Measurements from ENCODE around the gene GLIS1. TPM values are rescaled to one million over a fixed set of nuclear protein-coding genes. Genes with fewer than 3 reads are reported as not detected.

Gene GLIS1
- total and polyA plus RNA-seq, 3 experiments from 2014 or later: 0.18 TPM; not detected in 2

DNA sequence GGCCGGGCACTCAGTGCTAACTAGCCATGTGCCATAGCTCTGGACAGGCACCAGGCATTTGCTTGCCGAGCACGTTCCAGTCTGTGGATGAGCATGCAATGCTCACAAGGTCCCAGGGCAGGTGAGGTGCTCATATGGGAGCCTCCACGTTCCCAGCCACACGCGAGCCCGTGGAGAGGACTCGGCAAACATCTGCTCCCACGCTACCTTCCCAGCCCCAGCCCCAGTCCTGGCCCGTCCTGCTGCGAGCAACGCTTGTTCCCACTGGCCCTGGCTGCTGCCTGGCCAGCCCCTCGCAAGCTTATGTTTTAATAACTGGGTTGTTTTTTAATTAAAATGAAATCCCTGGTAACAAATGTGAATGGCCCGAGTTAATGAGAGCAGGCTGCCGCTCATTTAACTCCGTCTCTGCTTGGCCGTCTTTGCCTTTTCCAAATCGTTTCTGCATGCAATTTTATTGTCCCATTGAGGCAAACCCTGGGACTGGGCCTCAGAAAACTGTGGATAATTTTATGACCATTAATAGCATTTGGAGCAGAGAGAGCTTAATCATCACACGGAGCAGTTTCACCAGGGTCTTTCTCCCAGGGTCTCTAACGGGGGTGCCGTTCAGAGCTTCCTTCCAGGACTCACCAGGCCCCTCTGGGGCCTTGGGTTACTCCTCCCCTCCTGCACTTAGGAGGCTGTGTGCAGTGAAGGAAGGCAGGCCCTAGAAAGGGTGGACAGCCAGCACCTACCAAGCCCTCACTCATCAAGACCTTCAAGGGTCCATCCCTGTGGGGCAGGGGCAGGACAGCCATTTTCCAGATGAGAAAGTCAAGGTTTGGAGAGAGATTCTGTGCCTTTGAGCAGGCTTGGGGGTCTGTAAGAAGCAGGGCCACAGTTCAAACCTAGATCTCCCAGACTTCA is 136.8 kb downstream of the GLIS1 start:
- Histone ChIP-seq H3K4me3 (ENCODE audit: low read length) (no peak overlapping the region), H3K27ac (ENCODE audit: low read depth, low read length) (no peak overlapping the region), H3K36me3 (ENCODE audit: insufficient read depth, low read length) (no peaks in the 10 kb centered on the region), H3K27me3 (ENCODE audit: insufficient read depth, low read length, poor library complexity, severe bottlenecking) (no peaks in the 10 kb centered on the region), H3K9me3 (ENCODE audit: low read length) (no peaks in the 10 kb centered on the region), H3K4me1 (ENCODE audit: insufficient read depth, low read length) (peaks cover 33% of the 10 kb centered on the region)
- H3K4me1 Mint-ChIP-seq: peaks cover 20 to 40% (median 21%) of the 10 kb centered on the region in 3 donors
- no peaks in the 10 kb centered on the region for H3K9me3 Mint-ChIP-seq
- no peaks in the 10 kb centered on the region for H3K36me3 Mint-ChIP-seq
- no peaks in the 10 kb centered on the region for H3K27me3 Mint-ChIP-seq
- H3K4me3 Mint-ChIP-seq: no peak overlapping the region
- POLR2A ChIA-PET: no interaction called here
- DNase-seq: no peak
- CTCF ChIA-PET: interaction anchor here (1.3 kb wide), 1 partner anchor 17 kb away, joined by 4 read pairs; no protein-coding TSS in a partner anchor
- H3K27ac Mint-ChIP-seq: no peak overlapping the region

DNA sequence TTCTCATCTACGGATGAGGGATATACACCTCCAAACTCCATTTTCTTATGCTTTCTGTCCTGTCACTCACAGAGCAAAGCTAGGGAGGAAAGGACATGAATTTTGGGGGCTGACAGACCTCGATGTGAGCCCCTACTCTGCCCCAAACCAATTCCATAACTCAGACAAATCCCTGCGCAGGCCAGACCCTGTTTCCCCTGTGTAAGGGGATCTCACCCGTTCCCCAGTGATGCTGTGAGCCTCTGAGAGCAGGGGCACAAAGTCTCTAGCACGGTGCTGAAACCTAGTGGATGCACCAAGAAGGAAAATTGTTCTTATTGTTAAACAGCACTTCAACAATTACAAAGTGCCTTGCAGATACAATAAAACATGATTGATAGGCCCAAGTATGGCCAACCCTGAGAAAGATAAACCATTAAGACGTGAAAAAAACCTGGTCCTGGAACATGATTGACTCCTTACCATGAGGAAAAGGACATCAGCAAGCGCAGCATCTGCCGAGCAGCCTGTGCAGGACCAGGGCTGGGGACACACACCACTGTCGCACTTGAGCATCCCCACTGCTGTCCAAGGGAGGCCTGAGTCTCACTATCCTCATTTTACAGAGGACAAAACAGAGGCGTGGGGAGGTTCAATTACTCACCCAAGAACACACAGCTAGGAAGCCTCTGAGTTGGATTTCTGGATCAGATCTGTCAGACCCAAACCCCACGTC is 137.8 kb downstream of the GLIS1 start:
- H3K36me3 Mint-ChIP-seq: no peaks in the 10 kb centered on the region

DNA sequence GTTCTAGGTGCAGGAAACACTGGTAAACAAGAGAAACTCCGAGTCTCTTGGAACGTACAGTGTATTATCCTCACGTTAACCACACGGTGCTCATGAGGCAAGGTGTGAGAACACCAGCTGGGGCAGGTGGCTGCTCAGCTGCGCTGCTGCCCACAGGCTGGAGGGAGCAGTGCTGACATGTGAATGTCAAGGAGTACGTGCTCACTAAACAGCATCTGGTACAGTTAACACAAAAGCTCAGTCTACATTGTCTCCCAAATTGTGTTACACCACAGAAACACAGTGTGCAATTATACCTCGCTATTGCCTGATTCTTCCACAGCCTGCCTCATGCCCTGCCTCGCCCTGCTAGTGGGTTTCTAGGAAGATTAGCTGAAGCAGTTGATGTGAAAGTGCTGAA is 138.4 kb downstream of the GLIS1 start:
- Histone ChIP-seq H3K27ac (ENCODE audit: low read depth, low read length) (no peak overlapping the region), H3K36me3 (ENCODE audit: insufficient read depth, low read length) (no peaks in the 10 kb centered on the region), H3K27me3 (ENCODE audit: insufficient read depth, low read length, poor library complexity, severe bottlenecking) (no peaks in the 10 kb centered on the region), H3K4me3 (ENCODE audit: low read length) (no peak overlapping the region), H3K9me3 (ENCODE audit: low read length) (no peaks in the 10 kb centered on the region), H3K4me1 (ENCODE audit: insufficient read depth, low read length) (peaks cover 33% of the 10 kb centered on the region)
- Mint-ChIP-seq H3K36me3 (no peaks in the 10 kb centered on the region), H3K4me3 (peak overlapping the region in 5 of 7 donors; percentile 0 to 77 (median 49)), H3K9me3 (no peaks in the 10 kb centered on the region), H3K27me3 (no peaks in the 10 kb centered on the region), H3K4me1 (peaks cover 20 to 39% (median 21%) of the 10 kb centered on the region in 3 donors), H3K27ac (peak overlapping the region in 5 of 8 donors; percentile 1 to 81 (median 77))
- peak in 4 of 5 donors; percentile 31 to 75 (median 54) for DNase-seq
- CTCF ChIA-PET: interaction anchor here (1.3 kb wide), 2 partner anchors 15 to 28 kb away, joined by 3 to 4 read pairs; no protein-coding TSS in a partner anchor
- POLR2A ChIA-PET: interaction anchor here (1.5 kb wide), 1 partner anchor 19 kb away, joined by 4 read pairs; no protein-coding TSS in a partner anchor

More for the DNA sequence above, 137.8 kb downstream of the GLIS1 start:
- Mint-ChIP-seq H3K4me1 (peaks cover 20 to 40% (median 21%) of the 10 kb centered on the region in 3 donors), H3K9me3 (no peaks in the 10 kb centered on the region), H3K27ac (peak overlapping the region in 6 of 8 donors; percentile 1 to 81 (median 74)), H3K27me3 (no peaks in the 10 kb centered on the region), H3K4me3 (peak overlapping the region in 5 of 7 donors; percentile 3 to 79 (median 49))
- Histone ChIP-seq H3K9me3 (ENCODE audit: low read length) (no peaks in the 10 kb centered on the region), H3K27ac (ENCODE audit: low read depth, low read length) (no peak overlapping the region), H3K4me3 (ENCODE audit: low read length) (no peak overlapping the region), H3K4me1 (ENCODE audit: insufficient read depth, low read length) (peaks cover 33% of the 10 kb centered on the region), H3K27me3 (ENCODE audit: insufficient read depth, low read length, poor library complexity, severe bottlenecking) (no peaks in the 10 kb centered on the region), H3K36me3 (ENCODE audit: insufficient read depth, low read length) (no peaks in the 10 kb centered on the region)
- ChIA-PET POLR2A (interaction anchor here (1.5 kb wide), 1 partner anchor 19 kb away, joined by 4 read pairs; no protein-coding TSS in a partner anchor), CTCF (interaction anchor here (1.3 kb wide), 2 partner anchors 16 to 28 kb away, joined by 3 to 4 read pairs; no protein-coding TSS in a partner anchor)
- no peak for DNase-seq

DNA sequence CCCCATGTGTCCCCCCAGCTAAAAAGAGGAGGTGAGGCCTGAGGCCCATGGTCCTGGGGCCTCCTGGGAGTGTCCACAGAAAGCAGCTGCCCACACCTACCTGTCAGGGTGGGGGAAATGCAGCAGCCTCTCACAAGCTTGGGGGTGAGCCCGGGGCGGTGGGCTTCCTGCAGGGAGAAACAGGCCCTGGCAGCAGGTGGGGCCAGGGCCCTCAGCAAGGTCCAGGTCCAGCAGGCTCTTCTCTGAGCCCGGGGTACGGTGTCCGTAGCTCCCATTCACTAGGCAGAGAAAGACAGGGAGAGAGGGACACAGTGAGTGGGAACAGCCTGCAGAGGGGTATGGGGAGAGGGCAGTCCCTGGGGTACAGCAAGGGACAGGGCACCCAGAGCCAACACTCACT is 139.0 kb downstream of the GLIS1 start:
- H3K27me3 Mint-ChIP-seq: no peaks in the 10 kb centered on the region

DNA sequence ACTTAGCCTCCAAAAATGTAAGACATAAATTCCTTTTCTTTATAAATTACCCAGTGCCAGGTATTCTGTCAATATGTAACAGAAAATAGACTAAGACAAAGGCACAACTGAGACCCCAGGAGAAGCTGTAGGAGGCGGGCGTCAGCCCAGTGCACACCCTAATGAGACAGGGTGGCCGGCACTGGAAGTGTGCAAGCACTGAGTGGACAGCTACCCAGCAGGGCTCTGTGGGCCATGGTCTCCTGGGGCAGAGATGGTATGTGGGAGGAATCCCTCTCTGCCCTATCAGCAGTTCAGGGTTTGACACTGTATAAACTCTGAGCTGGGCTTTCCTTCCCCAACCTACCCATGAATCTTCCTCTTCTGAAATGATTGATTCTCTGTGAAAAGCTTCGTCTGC is 139.5 kb downstream of the GLIS1 start:
- ChIA-PET POLR2A (interaction anchor here (0.6 to 1.5 kb wide), 2 partner anchors 18 to 79 kb away, joined by 3 to 4 read pairs; no protein-coding TSS in a partner anchor), CTCF (interaction anchor here (1.0 to 1.3 kb wide), 2 partner anchors 26 to 111 kb away, joined by 3 to 4 read pairs; no protein-coding TSS in a partner anchor)
- peaks cover 33% of the 10 kb centered on the region for H3K4me1 ChIP-seq (ENCODE audit: insufficient read depth, low read length)
- H3K27ac Mint-ChIP-seq: peak overlapping the region in 1 of 8 donors; percentile 14
- H3K27ac ChIP-seq (ENCODE audit: low read depth, low read length): no peak overlapping the region
- H3K27me3 ChIP-seq (ENCODE audit: insufficient read depth, low read length, poor library complexity, severe bottlenecking): no peaks in the 10 kb centered on the region
- no peaks in the 10 kb centered on the region for H3K36me3 ChIP-seq (ENCODE audit: insufficient read depth, low read length)
- no peak overlapping the region for H3K4me3 Mint-ChIP-seq
- no peak overlapping the region for H3K4me3 ChIP-seq (ENCODE audit: low read length)
- DNase-seq: no peak
- H3K4me1 Mint-ChIP-seq: peaks cover 20 to 34% (median 21%) of the 10 kb centered on the region in 3 donors
- H3K9me3 ChIP-seq (ENCODE audit: low read length): no peaks in the 10 kb centered on the region
- no peaks in the 10 kb centered on the region for H3K36me3 Mint-ChIP-seq
- H3K27me3 Mint-ChIP-seq: no peaks in the 10 kb centered on the region
- no peaks in the 10 kb centered on the region for H3K9me3 Mint-ChIP-seq

More for the DNA sequence above, 139.0 kb downstream of the GLIS1 start:
- DNase-seq: no peak
- H3K36me3 Mint-ChIP-seq: no peaks in the 10 kb centered on the region
- Histone ChIP-seq H3K27me3 (ENCODE audit: insufficient read depth, low read length, poor library complexity, severe bottlenecking) (no peaks in the 10 kb centered on the region), H3K4me3 (ENCODE audit: low read length) (no peak overlapping the region), H3K9me3 (ENCODE audit: low read length) (no peaks in the 10 kb centered on the region), H3K36me3 (ENCODE audit: insufficient read depth, low read length) (no peaks in the 10 kb centered on the region), H3K4me1 (ENCODE audit: insufficient read depth, low read length) (peaks cover 33% of the 10 kb centered on the region), H3K27ac (ENCODE audit: low read depth, low read length) (no peak overlapping the region)
- H3K4me1 Mint-ChIP-seq: peaks cover 20 to 34% (median 21%) of the 10 kb centered on the region in 3 donors
- ChIA-PET CTCF (interaction anchor here (1.0 to 1.3 kb wide), 2 partner anchors 27 to 111 kb away, joined by 3 to 4 read pairs; no protein-coding TSS in a partner anchor), POLR2A (interaction anchor here (1.5 kb wide), 1 partner anchor 18 kb away, joined by 4 read pairs; no protein-coding TSS in a partner anchor)
- no peaks in the 10 kb centered on the region for H3K9me3 Mint-ChIP-seq
- H3K27ac Mint-ChIP-seq: peak overlapping the region in 3 of 8 donors; percentile 63 to 81 (median 79)
- peak overlapping the region in 2 of 7 donors; percentile 73 to 77 for H3K4me3 Mint-ChIP-seq

DNA sequence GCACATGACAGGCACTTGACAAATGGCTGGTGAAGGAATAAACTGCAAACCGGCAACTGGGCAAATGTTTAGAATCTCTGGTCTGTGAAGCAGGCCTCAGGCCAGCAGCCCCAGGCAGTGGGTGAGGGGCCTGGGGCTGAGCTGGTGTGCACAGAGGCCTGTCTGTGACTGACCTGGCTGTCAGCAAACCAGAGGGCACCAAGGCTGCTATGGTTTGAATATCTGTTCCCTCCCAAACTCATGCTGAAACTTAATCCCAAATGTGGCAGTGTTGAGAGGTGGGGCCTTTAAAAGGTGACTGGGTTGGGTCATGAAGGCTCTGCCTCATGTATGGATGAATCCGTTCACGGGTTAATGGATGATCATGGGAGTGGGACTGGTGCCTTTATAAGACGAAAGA is 140.0 kb downstream of the GLIS1 start:
- no peak overlapping the region for H3K27ac Mint-ChIP-seq
- Histone ChIP-seq H3K36me3 (ENCODE audit: insufficient read depth, low read length) (no peaks in the 10 kb centered on the region), H3K27me3 (ENCODE audit: insufficient read depth, low read length, poor library complexity, severe bottlenecking) (no peaks in the 10 kb centered on the region), H3K27ac (ENCODE audit: low read depth, low read length) (no peak overlapping the region), H3K4me3 (ENCODE audit: low read length) (no peak overlapping the region), H3K9me3 (ENCODE audit: low read length) (no peaks in the 10 kb centered on the region), H3K4me1 (ENCODE audit: insufficient read depth, low read length) (peaks cover 30% of the 10 kb centered on the region)
- no peak for DNase-seq
- ChIA-PET POLR2A (interaction anchor here (0.6 kb wide), 1 partner anchor 79 kb away, joined by 3 read pairs; no protein-coding TSS in a partner anchor), CTCF (interaction anchor here (1.0 kb wide), 1 partner anchor 110 kb away, joined by 4 read pairs; no protein-coding TSS in a partner anchor)
- no peak overlapping the region for H3K4me3 Mint-ChIP-seq
- no peaks in the 10 kb centered on the region for H3K27me3 Mint-ChIP-seq
- H3K9me3 Mint-ChIP-seq: no peaks in the 10 kb centered on the region
- no peaks in the 10 kb centered on the region for H3K36me3 Mint-ChIP-seq
- H3K4me1 Mint-ChIP-seq: peaks cover 20 to 30% (median 20%) of the 10 kb centered on the region in 3 donors

DNA sequence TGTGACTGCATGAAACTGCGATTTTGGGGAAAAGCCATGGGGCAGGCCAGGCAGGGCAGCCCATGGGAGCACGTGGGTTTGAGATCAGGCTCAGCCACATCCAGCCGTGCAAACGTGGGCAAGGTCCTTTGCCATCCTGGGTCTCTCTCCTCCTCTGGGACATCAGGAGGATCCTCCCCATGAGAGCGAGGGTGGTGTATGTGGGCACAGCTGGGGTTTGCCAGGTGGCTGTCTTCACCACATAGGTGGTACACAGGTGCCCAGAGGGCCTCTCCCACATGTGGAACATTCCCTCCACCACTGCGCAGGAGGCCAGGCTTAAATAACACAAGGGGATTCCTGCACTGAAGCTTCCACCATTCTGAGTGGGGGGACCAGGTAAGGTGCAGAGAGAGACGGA is 143.1 kb downstream of the GLIS1 start:
- H3K9me3 Mint-ChIP-seq: no peaks in the 10 kb centered on the region
- H3K9me3 ChIP-seq (ENCODE audit: low read length): no peaks in the 10 kb centered on the region

More for the DNA sequence above, 143.1 kb downstream of the GLIS1 start:
- H3K36me3 Mint-ChIP-seq: no peaks in the 10 kb centered on the region
- no peaks in the 10 kb centered on the region for H3K27me3 Mint-ChIP-seq
- H3K4me3 Mint-ChIP-seq: no peak overlapping the region
- ChIA-PET CTCF (interaction anchor here (0.7 kb wide), 1 partner anchor 11 kb away, joined by 3 read pairs; no protein-coding TSS in a partner anchor), POLR2A (no interaction called here)
- Histone ChIP-seq H3K27me3 (ENCODE audit: insufficient read depth, low read length, poor library complexity, severe bottlenecking) (no peaks in the 10 kb centered on the region), H3K4me3 (ENCODE audit: low read length) (no peak overlapping the region), H3K27ac (ENCODE audit: low read depth, low read length) (no peak overlapping the region), H3K4me1 (ENCODE audit: insufficient read depth, low read length) (peaks cover 16% of the 10 kb centered on the region), H3K36me3 (ENCODE audit: insufficient read depth, low read length) (no peaks in the 10 kb centered on the region)
- H3K4me1 Mint-ChIP-seq: peaks cover 13 to 15% (median 14%) of the 10 kb centered on the region in 3 donors
- no peak overlapping the region for H3K27ac Mint-ChIP-seq
- no peak for DNase-seq
